Renal pelvis (tissue), 4 donors: ENCODE results near the gene SMARCC1. TPM values are rescaled to one million over a fixed set of nuclear protein-coding genes. Genes with fewer than 3 reads are reported as not detected.
A peak's percentile ranks its signal among the peaks of the same experiment; 100 is the strongest.

Experiments used
- DNase-seq: peaks from one replicate; pipeline ENCODE4 v3.0.0-alpha.2; 2013
- polyA plus RNA-seq, 3 donors: library from polyadenylated mRNA; unstranded; fragments of 120-200 nt; gene quantifications; one replicate each; pipeline ENCODE4 v1.2.1, GENCODE V29; 2013; ENCODE audit not compliant: insufficient read length in 3 of 3

SMARCC1 gene
- polyA plus RNA-seq, 3 donors, result 123 to 125 (median 124) TPM

DNA sequence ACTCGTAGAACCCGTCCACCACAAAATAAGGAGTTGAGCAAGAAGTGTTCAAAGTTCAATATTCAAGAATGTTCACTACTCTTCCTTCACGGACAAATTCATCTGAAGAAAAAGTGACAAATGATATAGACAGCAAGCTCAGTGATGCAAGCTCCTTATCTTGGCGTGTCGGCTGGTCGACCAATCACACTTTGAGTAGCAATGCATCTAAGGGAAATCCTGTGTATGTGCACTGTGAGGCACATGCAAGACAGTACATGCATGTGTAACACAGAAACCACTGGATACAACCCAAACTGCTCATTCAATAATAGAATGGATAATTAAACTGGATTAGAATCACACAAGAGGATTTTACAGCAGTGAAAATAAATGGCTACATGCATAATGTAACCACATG lies 138.6 kb downstream of the SMARCC1 start:
- DNase-seq, result no peak

DNA sequence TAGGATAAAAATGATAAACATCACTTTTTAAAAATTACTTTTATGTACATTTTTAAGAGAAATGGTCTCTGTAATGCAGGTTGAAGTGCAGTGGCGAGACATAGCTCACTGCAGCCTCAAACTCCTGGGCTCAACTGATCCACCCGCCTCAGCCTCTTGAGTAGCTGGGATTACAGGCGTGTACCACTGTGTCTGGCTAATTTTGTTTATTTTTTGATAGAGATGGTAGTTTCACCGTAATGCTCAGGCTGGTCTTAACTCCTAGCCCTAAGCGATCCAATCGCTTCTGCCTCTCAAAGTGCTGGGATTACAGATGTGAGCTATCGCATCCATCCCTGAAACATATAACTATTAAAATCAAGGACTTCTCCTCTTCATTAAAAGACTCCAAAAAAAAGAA lies 140.0 kb downstream of the SMARCC1 start:
- no peak for DNase-seq

DNA sequence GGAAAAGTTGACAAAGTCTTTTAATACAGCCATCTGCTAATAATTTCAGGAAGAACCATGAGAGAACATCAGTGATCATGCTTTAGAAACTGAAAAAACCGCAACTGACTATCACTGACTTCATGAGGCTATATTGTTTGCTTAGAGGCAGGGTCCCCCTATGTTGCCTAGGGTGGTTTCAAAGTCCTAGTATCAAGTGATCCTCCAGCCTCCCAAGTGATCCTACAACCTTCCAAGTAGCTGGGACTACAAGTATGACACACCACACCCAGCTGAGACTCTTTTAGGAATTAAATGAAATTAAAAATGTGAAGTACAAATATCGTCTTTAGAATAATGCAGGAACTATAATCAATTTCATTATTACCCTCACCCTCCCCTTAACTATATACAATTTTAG lies 144.8 kb downstream of the SMARCC1 start:
- no peak for DNase-seq

DNA sequence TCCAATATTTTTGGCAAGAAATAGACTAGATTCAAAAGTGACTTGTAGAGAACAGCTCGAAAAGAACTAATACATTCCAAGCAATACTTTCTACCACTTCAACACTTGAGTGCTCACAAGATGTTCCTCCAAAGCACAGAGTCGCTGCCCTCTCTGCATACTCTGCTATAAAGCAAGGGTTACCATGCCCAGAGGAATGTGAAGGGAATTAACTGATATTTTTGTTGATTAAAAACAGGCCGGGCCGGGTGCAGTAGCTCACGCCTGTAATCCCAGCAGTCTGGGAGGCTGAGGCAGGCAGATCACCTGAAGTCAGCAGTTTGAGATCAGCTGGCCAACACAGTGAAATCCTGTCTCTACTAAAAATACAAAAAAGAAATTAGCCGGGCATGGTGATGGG lies 145.5 kb downstream of the SMARCC1 start:
- DNase-seq, result no peak

DNA sequence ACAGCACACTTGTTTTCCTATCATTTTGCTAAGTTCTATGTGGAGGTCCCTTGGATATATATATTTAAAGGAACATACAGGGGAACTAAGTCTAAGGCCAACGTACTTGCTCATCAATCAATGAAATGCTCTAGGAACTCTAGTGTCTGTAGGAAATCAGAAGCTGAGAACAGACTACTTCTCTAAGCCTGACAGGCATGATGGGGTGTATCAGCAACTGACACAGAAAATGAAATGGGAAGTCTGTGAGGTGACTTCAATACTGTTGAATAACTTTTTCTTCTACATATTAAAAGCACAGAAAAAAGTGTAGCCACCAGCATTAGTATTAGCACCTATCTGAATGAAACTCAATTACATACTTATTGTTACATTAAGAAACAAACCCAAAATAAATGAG lies 146.2 kb downstream of the SMARCC1 start:
- no peak for DNase-seq

GRCh38 chr3:47634996-47635395 lies 146.7 kb downstream of the SMARCC1 start:
- DNase-seq, result no peak

GRCh38 chr3:47630810-47631209 lies 150.9 kb downstream of the SMARCC1 start:
- no peak for DNase-seq

DNA sequence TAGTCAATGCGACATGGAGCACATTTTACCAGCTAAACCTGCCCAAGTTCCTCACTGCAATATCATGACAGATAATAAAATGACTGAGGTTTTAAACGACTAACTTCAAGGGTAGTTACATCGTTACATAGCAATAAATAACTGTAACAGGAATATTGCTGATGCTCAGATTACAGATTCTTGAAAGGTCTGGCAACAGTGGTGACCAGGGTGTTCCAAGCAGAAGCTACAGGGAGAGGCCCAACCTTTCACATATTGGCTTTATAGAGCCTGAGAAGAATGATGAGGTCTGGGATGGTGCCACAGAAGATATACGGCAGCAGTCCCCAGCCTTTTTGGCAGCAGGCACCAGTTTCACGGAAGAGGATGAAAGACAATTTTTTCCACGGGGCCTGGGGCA lies 151.9 kb downstream of the SMARCC1 start:
- no peak for DNase-seq

GRCh38 chr3:47628426-47628825 lies 153.3 kb downstream of the SMARCC1 start:
- DNase-seq, result no peak

GRCh38 chr3:47622671-47623461 lies 158.8 kb downstream of the SMARCC1 start:
- DNase-seq, result peak; percentile 4

- no peak for DNase-seq
Observed at GRCh38 chr3:47617086-47618010, 164.3 kb downstream of the SMARCC1 start.

GRCh38 chr3:47614788-47615187 lies 166.9 kb downstream of the SMARCC1 start:
- no peak for DNase-seq

DNA sequence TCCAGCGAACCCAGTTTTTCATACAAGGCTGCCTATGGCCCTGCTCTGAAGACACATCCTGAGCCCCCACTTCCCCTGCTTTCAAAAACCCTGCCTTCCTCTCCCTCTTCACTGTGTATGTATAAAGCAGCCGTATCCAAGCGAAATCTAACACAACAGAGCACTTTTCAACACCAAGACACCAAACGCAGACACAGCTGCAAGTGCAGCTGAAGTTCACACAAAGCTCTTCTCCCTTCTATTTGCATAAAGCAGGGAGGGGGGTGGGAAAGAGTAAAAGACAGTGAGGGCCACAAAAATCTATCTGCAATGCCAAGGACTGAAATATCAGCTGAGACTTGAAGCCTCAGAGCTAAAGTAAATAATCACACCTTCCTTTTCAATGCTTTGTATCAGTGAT lies 168.0 kb downstream of the SMARCC1 start:
- no peak for DNase-seq

GRCh38 chr3:47612879-47613278 lies 168.8 kb downstream of the SMARCC1 start:
- DNase-seq, result no peak

- no peak for DNase-seq
Observed at GRCh38 chr3:47612178-47612577, 169.5 kb downstream of the SMARCC1 start.

GRCh38 chr3:47611576-47611975 lies 170.1 kb downstream of the SMARCC1 start:
- no peak for DNase-seq

- DNase-seq, result no peak
Observed at GRCh38 chr3:47610583-47610982, 171.1 kb downstream of the SMARCC1 start.

DNA sequence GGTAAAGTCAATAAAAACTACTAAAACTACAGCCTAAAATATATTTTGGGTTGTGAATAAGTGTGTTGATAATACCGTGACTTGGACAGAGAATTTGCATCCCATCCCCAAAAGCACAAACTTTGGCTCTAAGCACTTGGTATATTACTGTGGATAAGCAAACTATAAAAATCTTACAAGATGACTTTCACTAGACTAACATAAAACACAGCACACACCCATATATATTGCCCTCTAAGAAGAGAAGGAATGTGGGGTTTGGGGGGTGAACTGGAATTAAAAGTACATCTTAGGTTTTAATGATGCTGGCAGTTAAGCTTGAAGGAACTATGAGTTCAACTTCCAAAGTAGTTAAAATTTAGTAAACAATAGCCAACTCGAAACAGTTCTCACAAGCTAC lies 174.4 kb downstream of the SMARCC1 start:
- DNase-seq, result no peak

- DNase-seq, result no peak
Observed at GRCh38 chr3:47606165-47606564, 175.5 kb downstream of the SMARCC1 start.

GRCh38 chr3:47605652-47606051 lies 176.0 kb downstream of the SMARCC1 start:
- no peak for DNase-seq

DNA sequence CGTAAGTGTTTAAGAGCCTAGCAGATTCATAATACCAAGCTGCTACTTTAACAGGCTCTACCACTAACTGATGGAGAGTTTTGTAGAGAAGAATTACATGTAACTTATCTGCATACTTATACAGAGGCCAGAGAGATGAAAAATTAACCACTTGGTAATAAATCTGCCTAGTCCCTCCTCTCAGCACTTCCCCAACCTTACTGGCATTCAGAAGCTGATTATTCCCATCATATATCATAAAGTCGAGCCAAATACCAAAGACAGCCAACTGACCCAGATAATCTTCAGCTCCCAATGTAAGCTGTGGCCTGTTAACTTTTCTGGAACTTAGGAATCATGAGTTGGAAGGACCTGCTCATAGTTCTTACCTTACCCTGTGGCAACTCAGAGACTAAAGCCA lies 177.5 kb downstream of the SMARCC1 start:
- DNase-seq, result no peak

- no peak for DNase-seq
Observed at GRCh38 chr3:47603332-47603731, 178.4 kb downstream of the SMARCC1 start.

DNA sequence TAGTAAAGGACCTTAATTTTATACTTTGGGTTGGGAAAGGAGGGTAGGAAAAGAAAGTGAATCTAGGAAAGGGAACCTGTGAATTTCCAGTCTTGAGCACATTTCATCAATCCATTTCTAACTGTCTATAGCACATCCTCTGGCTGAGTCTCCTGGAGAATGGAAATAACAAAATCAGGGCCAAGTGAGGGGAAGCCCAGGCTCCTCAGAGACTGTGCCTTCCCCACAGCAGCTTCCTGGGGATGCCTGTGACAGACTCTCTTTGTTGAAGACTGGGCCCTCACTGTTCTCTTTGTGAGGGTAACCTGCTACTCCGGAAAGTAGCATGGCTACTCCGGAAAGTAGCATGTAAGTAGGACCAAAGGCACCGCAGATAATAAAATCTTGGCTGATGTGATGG lies 180.4 kb downstream of the SMARCC1 start:
- no peak for DNase-seq
